ENCODE results near the gene RXRA. TPM values are rescaled to one million over a fixed set of nuclear protein-coding genes. Genes with fewer than 3 reads are reported as not detected.
A peak's percentile ranks its signal among the peaks of the same experiment; 100 is the strongest.

RXRA gene
- total and polyA plus RNA-seq, 2 of the 4 experiments (the other 2 are of a cell fraction) = 7.5 to 17.9 TPM

DNA sequence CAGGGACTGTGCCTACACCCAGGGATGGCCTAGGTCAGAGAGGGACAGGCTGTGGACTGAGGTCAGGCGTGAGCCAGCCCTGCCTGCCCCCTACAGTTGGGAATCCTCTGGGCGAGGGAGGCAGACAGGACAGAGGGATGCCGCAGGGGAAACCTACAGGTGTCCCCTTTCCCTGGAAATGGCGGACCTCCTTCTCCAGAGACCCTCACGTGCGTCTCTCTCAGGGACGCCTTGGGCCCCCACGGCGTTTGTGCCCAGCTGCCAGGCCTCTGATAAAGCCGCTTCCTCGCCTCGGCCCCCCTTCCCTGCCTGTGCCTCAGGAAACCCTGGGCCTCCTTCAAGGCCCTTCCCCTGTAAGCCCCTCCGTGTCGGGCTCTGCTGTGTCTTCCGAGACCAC is 129.3 kb downstream of the RXRA start:
- CTCF ChIA-PET = interaction anchor here (0.7 kb wide), 1 partner anchor 147 kb away, joined by 3 read pairs; no protein-coding TSS in a partner anchor
- peak overlapping the region; percentile 100 for H4K91ac ChIP-seq (ENCODE audit: insufficient read depth, low read depth, low read length)
- peak overlapping the region; percentile 100 for H4K5ac ChIP-seq (ENCODE audit: low read depth, low read length)
- ATAC-seq (ENCODE audit: low read depth) (no peak), DNase-seq (no peak)
- no peak for TF ChIP-seq FOS (IDR thresholded peaks at IDR 0.05; ENCODE audit: low read depth, low read length)
- TF ChIP-seq MXI1 (IDR thresholded peaks at IDR 0.05; ENCODE audit: borderline replicate concordance, low read depth, low read length) = no peak
- H3K23ac ChIP-seq (ENCODE audit: low read depth, low read length) = peak overlapping the region; percentile 89
- peak overlapping the region; percentile 94 for H3K27ac ChIP-seq (ENCODE audit: insufficient read depth, low read length)
- in situ Hi-C loops (cut with MboI; ENCODE audit: low sequenced_read_pairs) (no loop called here), intact Hi-C loops (cut with micrococcal nuclease) (loop anchor here (10.0 kb wide), 1 partner anchor 79 kb away; no protein-coding TSS in a partner anchor), dilution Hi-C loops (cut with HindIII; ENCODE audit: low sequenced_read_pairs, unreplicated experiment) (no loop called here)
- peak overlapping the region; percentile 99 for H2BK120ac ChIP-seq (ENCODE audit: low read depth, low read length)
- H4K8ac ChIP-seq (ENCODE audit: low read depth in 2 of 2, low read length in 2 of 2) = peak overlapping the region; percentile 97 to 98
- peak overlapping the region; percentile 98 for H2BK5ac ChIP-seq (ENCODE audit: low read depth, low read length, poor library complexity, severe bottlenecking)
- no TSS peak for BruUV-seq (replicated peaks)
- peak overlapping the region; percentile 76 for H3K9ac ChIP-seq (ENCODE audit: low read depth, low read length)
- H3K18ac ChIP-seq (ENCODE audit: low read depth, low read length) = peak overlapping the region; percentile 96
- POLR2A ChIA-PET (ENCODE audit: unreplicated experiment) = interaction anchor here (1.2 kb wide), 1 partner anchor 187 kb away, joined by 4 read pairs; no protein-coding TSS in a partner anchor
- peak overlapping the region; percentile 79 for H3K56ac ChIP-seq (ENCODE audit: extremely low read depth, insufficient read depth, low read length)
- H3K9me3 ChIP-seq (ENCODE audit: control insufficient read depth, insufficient read depth, low read length) = no peaks in the 10 kb centered on the region
- peaks cover 23% of the 10 kb centered on the region for H3K9me1 ChIP-seq (ENCODE audit: insufficient read depth, low read length)
- H2BK15ac ChIP-seq (ENCODE audit: low read depth, low read length) = peak overlapping the region; percentile 93; the same call in 2 of the 3 replicates
- H2AFZ ChIP-seq (replicated peaks; ENCODE audit: low read length, poor library complexity) = peak overlapping the region; percentile 90
- peak overlapping the region; percentile 100 for H2AK9ac ChIP-seq (replicated peaks; ENCODE audit: low read depth, low read length, poor library complexity)
- H4K20me1 ChIP-seq (ENCODE audit: insufficient read depth, low read length) = no peaks in the 10 kb centered on the region
- H2BK20ac ChIP-seq (ENCODE audit: low read depth, low read length) = peak overlapping the region; percentile 69
- H3K4me1 ChIP-seq (ENCODE audit: control insufficient read depth, insufficient read depth, low read length) = peaks cover 30% of the 10 kb centered on the region
- H3K4me2 ChIP-seq (ENCODE audit: low read depth, low read length) = no peak overlapping the region
- peak overlapping the region; percentile 79 for H3K14ac ChIP-seq (replicated peaks; ENCODE audit: low read depth, low read length)
- H3K27me3 ChIP-seq (ENCODE audit: control insufficient read depth, insufficient read depth, low read length) = no peaks in the 10 kb centered on the region
- 60% methylated on average over 7 of the region's 15 CpGs; no CpG with 5 or more reads in 1 of the 2 experiments for WGBS, 2 experiments (ENCODE audit: extremely low coverage in 2 of 2, insufficient read length in 1 of 2)
- no peaks in the 10 kb centered on the region for H3K36me3 ChIP-seq (ENCODE audit: control insufficient read depth, insufficient read depth, low read length)
- H3K79me1 ChIP-seq (ENCODE audit: low read depth in 1 of 2, low read length in 2 of 2) = peaks cover 5 to 28% of the 10 kb centered on the region in 2 experiments; a peak in 2 of 4 replicates
- H3K4me3 ChIP-seq (ENCODE audit: insufficient read depth, low read depth, low read length) = no peak overlapping the region
- peak overlapping the region; percentile 100 for H2AK5ac ChIP-seq (ENCODE audit: low read depth, low read length)
- H3K4ac ChIP-seq (ENCODE audit: low read depth, low read length) = peak overlapping the region; percentile 96
